GM18867 (cell line): ENCODE measurements around the gene CALML6.

Experiments
- ATAC-seq: cut with Tn5 transposase; IDR thresholded peaks from one replicate; pipeline ENCODE4 v1.9.1; 2021; ENCODE audit warnings: mild to moderate bottlenecking, moderate library complexity; ENCODE audit not compliant: unreplicated experiment

Gene CALML6

DNA sequence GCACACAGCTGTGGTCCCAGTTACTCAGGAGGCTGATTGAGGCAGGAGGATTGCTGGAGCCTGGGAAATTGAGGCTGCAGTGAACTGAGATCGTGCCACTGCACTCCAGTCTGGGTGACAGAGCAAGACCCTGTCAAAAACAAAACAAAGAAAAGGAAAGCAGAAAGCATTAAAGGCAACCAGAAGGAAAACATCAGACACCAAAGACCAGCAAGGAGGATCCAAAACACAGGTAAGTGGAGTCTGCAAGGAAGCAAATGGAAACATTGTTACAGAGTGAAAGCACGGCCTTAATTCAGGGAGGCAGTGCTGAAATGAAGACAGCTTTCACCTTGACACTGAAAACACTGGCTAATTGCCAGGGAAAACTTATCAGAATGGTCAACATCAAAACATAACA lies 47.7 kb downstream of the CALML6 start:
- no peak for ATAC-seq

DNA sequence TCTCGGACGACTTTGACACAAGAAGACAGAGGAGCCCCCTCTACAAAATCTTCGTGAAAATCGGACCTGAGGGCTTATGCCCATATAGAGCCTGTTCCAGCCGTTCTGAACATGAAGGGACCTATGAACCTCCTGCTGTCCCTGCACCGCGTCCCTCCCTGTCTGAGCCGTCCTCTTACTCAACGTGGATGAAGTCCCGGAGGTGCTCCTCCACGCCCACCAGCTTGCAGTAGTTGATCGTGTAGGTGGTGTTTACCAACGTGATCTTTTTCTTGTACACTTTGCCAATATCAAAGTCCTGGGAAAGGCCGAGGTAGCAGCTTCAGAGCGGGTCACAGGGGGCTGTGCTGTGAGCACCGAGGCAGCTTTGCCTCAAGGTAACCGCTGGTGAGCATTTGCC lies 48.5 kb downstream of the CALML6 start:
- no peak for ATAC-seq

DNA sequence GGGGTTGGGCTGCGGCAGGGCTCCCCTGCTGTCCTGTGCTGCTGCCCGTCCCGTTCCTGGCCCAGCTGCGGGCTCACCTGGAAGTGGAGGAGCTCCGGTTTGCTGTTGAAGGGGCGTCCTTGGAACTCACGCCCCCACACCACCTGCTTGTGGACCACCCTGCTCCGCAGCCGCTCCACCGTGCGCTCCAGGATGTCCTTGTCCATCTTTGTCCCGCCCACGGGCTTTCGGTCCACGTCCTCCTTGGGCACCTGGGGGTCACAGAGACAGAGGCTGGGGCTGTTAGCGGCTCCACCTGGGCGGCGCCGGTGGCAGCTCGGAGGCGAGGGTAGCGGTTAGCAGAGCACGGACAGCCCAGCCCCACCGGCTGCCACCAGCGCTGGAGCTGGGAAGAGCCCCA lies 49.8 kb downstream of the CALML6 start:
- no peak for ATAC-seq

DNA sequence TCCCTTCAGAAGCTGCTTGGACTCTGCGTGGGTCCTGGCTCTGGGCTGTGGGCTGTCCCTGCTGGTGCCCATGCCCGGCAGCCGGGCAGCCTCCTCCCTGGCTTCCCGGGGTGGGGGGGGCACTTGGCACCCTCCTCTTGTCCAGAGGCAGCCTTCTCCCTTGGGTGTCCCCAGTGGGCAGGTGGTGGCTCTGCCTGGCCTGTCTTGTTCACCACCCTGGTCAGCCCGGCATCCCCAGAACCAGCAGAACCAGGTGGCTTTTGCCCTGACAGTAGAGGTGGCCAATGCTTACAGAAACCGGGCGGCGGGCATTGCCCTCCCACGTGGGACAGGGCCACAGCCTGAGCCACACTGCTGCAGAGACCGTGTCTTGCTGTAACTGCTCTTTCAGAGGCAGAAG lies 50.5 kb downstream of the CALML6 start:
- ATAC-seq, result no peak

DNA sequence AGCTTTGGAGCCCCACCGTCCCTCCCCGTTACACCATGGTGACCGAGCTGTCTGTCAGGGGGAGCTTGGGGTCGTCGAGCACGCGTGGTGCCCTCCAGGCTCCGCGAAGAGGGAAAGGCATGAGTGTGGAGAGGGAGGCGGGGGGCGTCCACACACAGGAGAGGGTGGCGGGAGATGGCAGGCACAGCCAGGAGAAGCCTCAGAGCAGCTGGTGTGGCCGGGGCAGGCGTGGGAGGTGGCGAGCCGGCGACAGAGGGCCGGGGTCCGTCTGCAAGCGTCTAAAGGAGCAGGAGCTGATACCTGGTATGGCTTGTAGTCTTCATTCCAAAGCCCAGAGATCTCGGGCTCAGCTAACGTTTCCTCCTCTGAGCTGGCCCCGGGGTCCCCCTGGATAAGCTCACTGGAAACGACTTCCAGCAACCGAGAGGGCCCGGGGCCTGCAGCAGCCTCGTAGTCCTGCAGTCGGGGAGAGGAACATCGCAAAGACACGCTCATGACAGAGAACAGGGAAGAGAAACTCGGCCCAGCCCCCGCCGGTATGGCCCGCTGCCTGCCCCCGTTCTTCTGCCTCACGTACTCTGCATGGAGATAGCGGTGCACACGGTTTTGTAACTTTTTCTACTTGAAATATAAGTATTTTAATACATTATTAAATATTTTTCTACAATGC lies 51.1 kb downstream of the CALML6 start:
- ATAC-seq, result no peak
